GM23338 (cell line): ENCODE measurements around the gene ANAPC5. TPM values are rescaled to one million over a fixed set of nuclear protein-coding genes. Genes with fewer than 3 reads are reported as not detected.
A peak's percentile ranks its signal among the peaks of the same experiment; 100 is the strongest.

Experiments
- ATAC-seq: fragments of 200-7000 bp; cut with Tn5 transposase; 3 replicates; pipeline ENCODE4 v1.9.1; 2020
- DNase-seq: peaks from one replicate; pipeline ENCODE4 v3.0.0-alpha.2; 2015; ENCODE audit warnings: low spot score
- H2AFZ ChIP-seq: fragments of 200-600 bp; sonication (generic); 2 replicates; pipeline ENCODE4 v1.8.0; 2016; ENCODE audit warnings: antibody characterized with exemption, mild to moderate bottlenecking, moderate library complexity
- H3F3A ChIP-seq: fragments of 200-600 bp; sonication (generic); replicated peaks from 2 replicates; pipeline ENCODE4 v1.8.0; 2017; ENCODE audit warnings: antibody characterized with exemption, mixed run types, low read depth
- H3K27ac ChIP-seq: fragments of 200-600 bp; sonication (generic); 2 replicates; pipeline ENCODE4 v1.6.1; 2016; ENCODE audit warnings: low read depth
- H3K27me3 ChIP-seq: fragments of 200-600 bp; sonication (generic); 2 replicates; pipeline ENCODE4 v1.8.0; 2016; ENCODE audit warnings: mild to moderate bottlenecking, mixed run types, moderate library complexity; ENCODE audit not compliant: insufficient read depth
- H3K36me3 ChIP-seq: fragments of 200-600 bp; sonication (generic); 2 replicates; pipeline ENCODE4 v1.8.0; 2016; ENCODE audit warnings: mild to moderate bottlenecking; ENCODE audit not compliant: insufficient read depth
- H3K4me1 ChIP-seq: fragments of 200-600 bp; sonication (generic); 2 replicates; pipeline ENCODE4 v1.8.0; 2016; ENCODE audit warnings: mild to moderate bottlenecking, moderate library complexity; ENCODE audit not compliant: insufficient read depth
- H3K4me2 ChIP-seq: fragments of 200-600 bp; sonication (generic); 2 replicates; pipeline ENCODE4 v1.7.1; 2017; ENCODE audit warnings: mixed run types
- H3K4me3 ChIP-seq: fragments of 200-600 bp; sonication (generic); 2 replicates; pipeline ENCODE4 v1.6.1; 2016; ENCODE audit warnings: mixed run types
- H3K79me2 ChIP-seq: fragments of 200-600 bp; sonication (generic); replicated peaks from 2 replicates; pipeline ENCODE4 v1.8.0; 2017; ENCODE audit warnings: mild to moderate bottlenecking; ENCODE audit not compliant: insufficient read depth
- H3K9me2 ChIP-seq: fragments of 200-600 bp; sonication (generic); 2 replicates; pipeline ENCODE4 v1.8.0; 2017; ENCODE audit not compliant: insufficient read depth
- H4K20me1 ChIP-seq: fragments of 200-600 bp; sonication (generic); replicated peaks from 2 replicates; pipeline ENCODE4 v1.8.0; 2017; ENCODE audit warnings: mild to moderate bottlenecking; ENCODE audit not compliant: insufficient read depth
- H3K27ac Mint-ChIP-seq: 2 replicates; pipeline ENCODE4 v1.8.0; 2020; ENCODE audit warnings: inconsistent platforms, mild to moderate bottlenecking, moderate library complexity, mixed read lengths
- H3K27me3 Mint-ChIP-seq: 3 replicates; pipeline ENCODE4 v1.8.0; 2022; ENCODE audit warnings: low read depth, mild to moderate bottlenecking, moderate library complexity, mixed read lengths, inconsistent platforms; ENCODE audit not compliant: insufficient read depth, poor library complexity
- H3K36me3 Mint-ChIP-seq: 3 replicates; pipeline ENCODE4 v1.8.0; 2021; ENCODE audit warnings: low read depth, mild to moderate bottlenecking, inconsistent platforms, moderate library complexity, mixed read lengths
- H3K4me1 Mint-ChIP-seq: 3 replicates; pipeline ENCODE4 v1.8.0; 2020; ENCODE audit warnings: mild to moderate bottlenecking, inconsistent platforms, mixed read lengths
- H3K4me3 Mint-ChIP-seq: 3 replicates; pipeline ENCODE4 v1.8.0; 2021; ENCODE audit warnings: moderate library complexity, mild to moderate bottlenecking, inconsistent platforms, mixed read lengths
- H3K9me3 Mint-ChIP-seq: 3 replicates; pipeline ENCODE4 v1.8.0; 2020; ENCODE audit warnings: moderate library complexity, mild to moderate bottlenecking, inconsistent platforms, mixed read lengths
- CREB1 ChIP-seq: fragments of 250-450 bp; sonication (Bioruptor Pico); IDR thresholded peaks from 2 replicates; pipeline ENCODE4 v1.5.0; 2020; ENCODE audit warnings: low read depth, mild to moderate bottlenecking, moderate library complexity
- EZH2 ChIP-seq: fragments of 200-600 bp; sonication (generic); IDR thresholded peaks from one replicate; pipeline ENCODE4 v1.8.0; 2017; ENCODE audit warnings: antibody characterized with exemption, mild to moderate bottlenecking, low read depth; ENCODE audit not compliant: unreplicated experiment
- JUNB ChIP-seq: IDR thresholded peaks from one replicate; pipeline ENCODE4 v1.6.1; 2016; ENCODE audit warnings: antibody characterized with exemption; ENCODE audit not compliant: unreplicated experiment
- NANOG ChIP-seq: IDR thresholded peaks from 2 replicates; pipeline ENCODE4 v1.6.1; 2016; ENCODE audit warnings: antibody characterized with exemption, borderline replicate concordance
- POLR2AphosphoS5 ChIP-seq: IDR thresholded peaks from 2 replicates; pipeline ENCODE4 v1.6.1; 2016; ENCODE audit warnings: antibody characterized with exemption, low read depth
- ZNF114 ChIP-seq: fragments of 250-450 bp; sonication (Bioruptor Pico); IDR thresholded peaks from 2 replicates; pipeline ENCODE4 v1.5.0; 2020; ENCODE audit warnings: mild to moderate bottlenecking, moderate library complexity
- ZNF331 ChIP-seq: fragments of 250-450 bp; sonication (Bioruptor Pico); IDR thresholded peaks from 2 replicates; pipeline ENCODE4 v1.5.0; 2020; ENCODE audit warnings: low read depth, mild to moderate bottlenecking, moderate library complexity
- polyA plus RNA-seq: library from polyadenylated mRNA; unstranded; fragments of >200 nt; fragmentation: Nextera tagmentation; extraction: Ambion mirVana; gene quantifications from 2 replicates; pipeline ENCODE4 v1.2.1, GENCODE V29; 2016
- total RNA-seq: library from RNA; depleted of rRNA; stranded (reverse); fragments of >200 nt; shearing (Covaris generic); gene quantifications from 2 replicates; pipeline ENCODE4 v1.2.3, GENCODE V29; 2014
- TF ChIP-seq, protein P1 (sequence below): fragments of 250-450 bp; sonication (Bioruptor Pico); IDR thresholded peaks from 2 replicates; pipeline ENCODE4 v1.5.0; 2020; ENCODE audit warnings: mild to moderate bottlenecking, moderate library complexity
- TF ChIP-seq, protein P2 (sequence below): IDR thresholded peaks from one replicate; pipeline ENCODE4 v1.6.1; 2018; ENCODE audit warnings: antibody characterized with exemption; ENCODE audit not compliant: unreplicated experiment

Gene ANAPC5
- total and polyA plus RNA-seq, 2 experiments from 2014 or later = 65.9 to 125 TPM

DNA sequence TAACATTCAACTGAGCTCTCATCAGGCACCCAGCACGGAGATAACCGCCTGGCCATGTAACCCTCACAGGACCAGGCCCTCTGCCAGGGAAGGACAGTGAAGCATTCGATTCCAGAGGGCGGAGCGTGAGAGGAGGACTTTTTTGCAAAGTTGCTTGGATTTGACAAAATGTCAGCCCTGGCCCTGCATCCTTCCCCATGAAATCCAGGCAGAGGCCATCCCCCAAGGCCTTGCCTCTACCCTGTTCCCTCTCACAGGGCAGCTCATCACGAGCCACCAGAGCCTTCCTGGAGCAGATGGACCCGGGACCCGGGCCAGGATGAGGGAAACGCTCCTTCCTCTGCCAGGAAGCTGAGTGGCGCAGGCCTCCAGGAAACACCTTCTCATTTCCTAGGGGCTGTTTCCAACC is 72.7 kb downstream of the ANAPC5 start:
- no peak overlapping the region for H3K4me2 ChIP-seq
- no peaks in the 10 kb centered on the region for H3K9me2 ChIP-seq
- Mint-ChIP-seq H3K4me3 (no peak overlapping the region), H3K36me3 (peaks cover 24% of the 10 kb centered on the region), H3K9me3 (no peaks in the 10 kb centered on the region), H3K27me3 (peaks cover 9% of the 10 kb centered on the region), H3K4me1 (peaks cover 34% of the 10 kb centered on the region), H3K27ac (no peak overlapping the region; the same call in 1 of the 2 replicates)
- no peaks in the 10 kb centered on the region for H3K27me3 ChIP-seq
- no peak overlapping the region for H3K27ac ChIP-seq
- ATAC-seq (peak; percentile 42), DNase-seq (no peak)
- H4K20me1 ChIP-seq = no peaks in the 10 kb centered on the region; the same call in 1 of the 2 replicates
- H3F3A ChIP-seq = peaks cover 6% of the 10 kb centered on the region; the same call in 1 of the 2 replicates
- H3K4me3 ChIP-seq = no peak overlapping the region
- no peak overlapping the region for H2AFZ ChIP-seq
- H3K4me1 ChIP-seq = peaks cover 16% of the 10 kb centered on the region; the same call in 1 of the 2 replicates
- TF ChIP-seq, protein P1, sequence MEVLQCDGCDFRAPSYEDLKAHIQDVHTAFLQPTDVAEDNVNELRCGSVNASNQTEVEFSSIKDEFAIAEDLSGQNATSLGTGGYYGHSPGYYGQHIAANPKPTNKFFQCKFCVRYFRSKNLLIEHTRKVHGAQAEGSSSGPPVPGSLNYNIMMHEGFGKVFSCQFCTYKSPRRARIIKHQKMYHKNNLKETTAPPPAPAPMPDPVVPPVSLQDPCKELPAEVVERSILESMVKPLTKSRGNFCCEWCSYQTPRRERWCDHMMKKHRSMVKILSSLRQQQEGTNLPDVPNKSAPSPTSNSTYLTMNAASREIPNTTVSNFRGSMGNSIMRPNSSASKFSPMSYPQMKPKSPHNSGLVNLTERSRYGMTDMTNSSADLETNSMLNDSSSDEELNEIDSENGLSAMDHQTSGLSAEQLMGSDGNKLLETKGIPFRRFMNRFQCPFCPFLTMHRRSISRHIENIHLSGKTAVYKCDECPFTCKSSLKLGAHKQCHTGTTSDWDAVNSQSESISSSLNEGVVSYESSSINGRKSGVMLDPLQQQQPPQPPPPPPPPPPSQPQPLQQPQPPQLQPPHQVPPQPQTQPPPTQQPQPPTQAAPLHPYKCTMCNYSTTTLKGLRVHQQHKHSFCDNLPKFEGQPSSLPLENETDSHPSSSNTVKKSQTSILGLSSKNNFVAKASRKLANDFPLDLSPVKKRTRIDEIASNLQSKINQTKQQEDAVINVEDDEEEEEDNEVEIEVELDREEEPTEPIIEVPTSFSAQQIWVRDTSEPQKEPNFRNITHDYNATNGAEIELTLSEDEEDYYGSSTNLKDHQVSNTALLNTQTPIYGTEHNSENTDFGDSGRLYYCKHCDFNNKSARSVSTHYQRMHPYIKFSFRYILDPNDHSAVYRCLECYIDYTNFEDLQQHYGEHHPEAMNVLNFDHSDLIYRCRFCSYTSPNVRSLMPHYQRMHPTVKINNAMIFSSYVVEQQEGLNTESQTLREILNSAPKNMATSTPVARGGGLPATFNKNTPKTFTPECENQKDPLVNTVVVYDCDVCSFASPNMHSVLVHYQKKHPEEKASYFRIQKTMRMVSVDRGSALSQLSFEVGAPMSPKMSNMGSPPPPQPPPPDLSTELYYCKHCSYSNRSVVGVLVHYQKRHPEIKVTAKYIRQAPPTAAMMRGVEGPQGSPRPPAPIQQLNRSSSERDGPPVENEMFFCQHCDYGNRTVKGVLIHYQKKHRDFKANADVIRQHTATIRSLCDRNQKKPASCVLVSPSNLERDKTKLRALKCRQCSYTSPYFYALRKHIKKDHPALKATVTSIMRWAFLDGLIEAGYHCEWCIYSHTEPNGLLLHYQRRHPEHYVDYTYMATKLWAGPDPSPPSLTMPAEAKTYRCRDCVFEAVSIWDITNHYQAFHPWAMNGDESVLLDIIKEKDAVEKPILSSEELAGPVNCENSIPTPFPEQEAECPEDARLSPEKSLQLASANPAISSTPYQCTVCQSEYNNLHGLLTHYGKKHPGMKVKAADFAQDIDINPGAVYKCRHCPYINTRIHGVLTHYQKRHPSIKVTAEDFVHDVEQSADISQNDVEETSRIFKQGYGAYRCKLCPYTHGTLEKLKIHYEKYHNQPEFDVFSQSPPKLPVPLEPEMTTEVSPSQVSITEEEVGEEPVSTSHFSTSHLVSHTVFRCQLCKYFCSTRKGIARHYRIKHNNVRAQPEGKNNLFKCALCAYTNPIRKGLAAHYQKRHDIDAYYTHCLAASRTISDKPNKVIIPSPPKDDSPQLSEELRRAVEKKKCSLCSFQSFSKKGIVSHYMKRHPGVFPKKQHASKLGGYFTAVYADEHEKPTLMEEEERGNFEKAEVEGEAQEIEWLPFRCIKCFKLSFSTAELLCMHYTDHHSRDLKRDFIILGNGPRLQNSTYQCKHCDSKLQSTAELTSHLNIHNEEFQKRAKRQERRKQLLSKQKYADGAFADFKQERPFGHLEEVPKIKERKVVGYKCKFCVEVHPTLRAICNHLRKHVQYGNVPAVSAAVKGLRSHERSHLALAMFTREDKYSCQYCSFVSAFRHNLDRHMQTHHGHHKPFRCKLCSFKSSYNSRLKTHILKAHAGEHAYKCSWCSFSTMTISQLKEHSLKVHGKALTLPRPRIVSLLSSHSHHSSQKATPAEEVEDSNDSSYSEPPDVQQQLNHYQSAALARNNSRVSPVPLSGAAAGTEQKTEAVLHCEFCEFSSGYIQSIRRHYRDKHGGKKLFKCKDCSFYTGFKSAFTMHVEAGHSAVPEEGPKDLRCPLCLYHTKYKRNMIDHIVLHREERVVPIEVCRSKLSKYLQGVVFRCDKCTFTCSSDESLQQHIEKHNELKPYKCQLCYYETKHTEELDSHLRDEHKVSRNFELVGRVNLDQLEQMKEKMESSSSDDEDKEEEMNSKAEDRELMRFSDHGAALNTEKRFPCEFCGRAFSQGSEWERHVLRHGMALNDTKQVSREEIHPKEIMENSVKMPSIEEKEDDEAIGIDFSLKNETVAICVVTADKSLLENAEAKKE (CRISPR knock-in tag) = no peak
- TF ChIP-seq ZNF114 (CRISPR knock-in tag) (no peak), JUNB (no peak), NANOG (no peak), POLR2AphosphoS5 (no peak), ZNF331 (CRISPR knock-in tag) (no peak), CREB1 (no peak), EZH2 (no peak)
- TF ChIP-seq, protein P2, sequence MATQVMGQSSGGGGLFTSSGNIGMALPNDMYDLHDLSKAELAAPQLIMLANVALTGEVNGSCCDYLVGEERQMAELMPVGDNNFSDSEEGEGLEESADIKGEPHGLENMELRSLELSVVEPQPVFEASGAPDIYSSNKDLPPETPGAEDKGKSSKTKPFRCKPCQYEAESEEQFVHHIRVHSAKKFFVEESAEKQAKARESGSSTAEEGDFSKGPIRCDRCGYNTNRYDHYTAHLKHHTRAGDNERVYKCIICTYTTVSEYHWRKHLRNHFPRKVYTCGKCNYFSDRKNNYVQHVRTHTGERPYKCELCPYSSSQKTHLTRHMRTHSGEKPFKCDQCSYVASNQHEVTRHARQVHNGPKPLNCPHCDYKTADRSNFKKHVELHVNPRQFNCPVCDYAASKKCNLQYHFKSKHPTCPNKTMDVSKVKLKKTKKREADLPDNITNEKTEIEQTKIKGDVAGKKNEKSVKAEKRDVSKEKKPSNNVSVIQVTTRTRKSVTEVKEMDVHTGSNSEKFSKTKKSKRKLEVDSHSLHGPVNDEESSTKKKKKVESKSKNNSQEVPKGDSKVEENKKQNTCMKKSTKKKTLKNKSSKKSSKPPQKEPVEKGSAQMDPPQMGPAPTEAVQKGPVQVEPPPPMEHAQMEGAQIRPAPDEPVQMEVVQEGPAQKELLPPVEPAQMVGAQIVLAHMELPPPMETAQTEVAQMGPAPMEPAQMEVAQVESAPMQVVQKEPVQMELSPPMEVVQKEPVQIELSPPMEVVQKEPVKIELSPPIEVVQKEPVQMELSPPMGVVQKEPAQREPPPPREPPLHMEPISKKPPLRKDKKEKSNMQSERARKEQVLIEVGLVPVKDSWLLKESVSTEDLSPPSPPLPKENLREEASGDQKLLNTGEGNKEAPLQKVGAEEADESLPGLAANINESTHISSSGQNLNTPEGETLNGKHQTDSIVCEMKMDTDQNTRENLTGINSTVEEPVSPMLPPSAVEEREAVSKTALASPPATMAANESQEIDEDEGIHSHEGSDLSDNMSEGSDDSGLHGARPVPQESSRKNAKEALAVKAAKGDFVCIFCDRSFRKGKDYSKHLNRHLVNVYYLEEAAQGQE = no peak
- no peaks in the 10 kb centered on the region for H3K36me3 ChIP-seq
- H3K79me2 ChIP-seq = 0 out of 2 replicates have a peak, but pooled peaks cover 3% of the 10 kb centered on the region
